Mucosa of descending colon (tissue), 3 donors: ENCODE data around the gene LRRC58. TPM values are rescaled to one million over a fixed set of nuclear protein-coding genes. Genes with fewer than 3 reads are reported as not detected.

Experiments used
- ATAC-seq: fragments of 200-7000 bp; cut with Tn5 transposase; one replicate; pipeline ENCODE4 v1.9.1; 2020; ENCODE audit warnings: mild to moderate bottlenecking, moderate library complexity
- DNase-seq, 3 donors: peaks; one replicate each; pipeline ENCODE4 v3.0.0-alpha.2; 2020
- H3K36me3 ChIP-seq: fragments of 200-600 bp; one replicate; pipeline ENCODE4 v1.8.0; 2021; ENCODE audit warnings: low read depth, mild to moderate bottlenecking
- H3K4me1 ChIP-seq: fragments of 200-600 bp; one replicate; pipeline ENCODE4 v1.8.0; 2021; ENCODE audit warnings: low read depth, mild to moderate bottlenecking
- H3K4me3 ChIP-seq: fragments of 200-600 bp; one replicate; pipeline ENCODE4 v1.8.0; 2021; ENCODE audit warnings: mild to moderate bottlenecking
- H3K9me3 ChIP-seq: fragments of 200-600 bp; one replicate; pipeline ENCODE4 v1.8.0; 2021; ENCODE audit warnings: mild to moderate bottlenecking
- intact Hi-C, 2 donors: fragments of 100-400 bp; cut with DNase I in 1 of 2; cut with micrococcal nuclease in 1 of 2; formaldehyde crosslinking; loops; one replicate each; pipeline versions ENCODE4 v1.11.0 to v1.11.1; 2022; cut with DNase I, micrococcal nuclease
- total RNA-seq, 3 donors: library from RNA; stranded (reverse); fragmentation: NEBNext Ultra II Directional in 2 of 3; extraction: Animal tissue kit (Norgen Biotek cat#: 25700) in 2 of 3; gene quantifications; one replicate each; pipeline versions ENCODE4 v1.2.1 to v1.2.4, GENCODE V29; 2021 to 2023
- TF ChIP-seq, protein P1 (sequence below): fragments of 200-600 bp; IDR thresholded peaks from one replicate; pipeline ENCODE4 v1.8.0; 2022; ENCODE audit warnings: antibody characterized with exemption, mild to moderate bottlenecking
- donor health status: DM: no; HTN: no; CAD: no; lungs with moderate emphysema.
- donor health status: DM: no; HTN: no; CAD: no.
- donor health status: DM: no; HTN: yes; CAD: no.

LRRC58 gene
- total RNA-seq, 3 donors from 2014 or later = 10.5 to 28.2 (median 13.1) TPM

- no peak overlapping the region for H3K4me3 ChIP-seq
- no peaks in the 10 kb centered on the region for H3K4me1 ChIP-seq
- no peaks in the 10 kb centered on the region for H3K9me3 ChIP-seq
- DNase-seq (no peak), ATAC-seq (no peak)
- TF ChIP-seq, protein P1, sequence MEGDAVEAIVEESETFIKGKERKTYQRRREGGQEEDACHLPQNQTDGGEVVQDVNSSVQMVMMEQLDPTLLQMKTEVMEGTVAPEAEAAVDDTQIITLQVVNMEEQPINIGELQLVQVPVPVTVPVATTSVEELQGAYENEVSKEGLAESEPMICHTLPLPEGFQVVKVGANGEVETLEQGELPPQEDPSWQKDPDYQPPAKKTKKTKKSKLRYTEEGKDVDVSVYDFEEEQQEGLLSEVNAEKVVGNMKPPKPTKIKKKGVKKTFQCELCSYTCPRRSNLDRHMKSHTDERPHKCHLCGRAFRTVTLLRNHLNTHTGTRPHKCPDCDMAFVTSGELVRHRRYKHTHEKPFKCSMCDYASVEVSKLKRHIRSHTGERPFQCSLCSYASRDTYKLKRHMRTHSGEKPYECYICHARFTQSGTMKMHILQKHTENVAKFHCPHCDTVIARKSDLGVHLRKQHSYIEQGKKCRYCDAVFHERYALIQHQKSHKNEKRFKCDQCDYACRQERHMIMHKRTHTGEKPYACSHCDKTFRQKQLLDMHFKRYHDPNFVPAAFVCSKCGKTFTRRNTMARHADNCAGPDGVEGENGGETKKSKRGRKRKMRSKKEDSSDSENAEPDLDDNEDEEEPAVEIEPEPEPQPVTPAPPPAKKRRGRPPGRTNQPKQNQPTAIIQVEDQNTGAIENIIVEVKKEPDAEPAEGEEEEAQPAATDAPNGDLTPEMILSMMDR = no peak
- intact Hi-C loops = no loop called here
- no peaks in the 10 kb centered on the region for H3K36me3 ChIP-seq
Measured at GRCh38 chr3:120275618-120276017, 73.5 kb downstream of the LRRC58 start.

GRCh38 chr3:120274739-120275167 lies 74.4 kb downstream of the LRRC58 start:
- no peaks in the 10 kb centered on the region for H3K4me1 ChIP-seq
- no peak overlapping the region for H3K4me3 ChIP-seq
- no peak for ATAC-seq
- TF ChIP-seq, protein P1 = no peak
- no peaks in the 10 kb centered on the region for H3K36me3 ChIP-seq
- intact Hi-C loops = no loop called here
- H3K9me3 ChIP-seq = no peaks in the 10 kb centered on the region
- DNase-seq = peak in 1 of 3 donors; percentile 5

Other genes with a start within 250 kb of the LRRC58 start
- gene GPR156, start 64.1 kb downstream of the LRRC58 start, total RNA-seq = 1 to 10 TPM in 1 of 3 donors, under 1 TPM in 1, not detected in 1; 0.34 to 2.7 TPM
- 100 to 1,000 TPM in 2 of 3 donors, 10 to 100 TPM in 1; 28.1 to 246 (median 108) TPM for gene FSTL1, start 101.6 kb upstream of the LRRC58 start, total RNA-seq
- gene NDUFB4, start 247.0 kb upstream of the LRRC58 start, total RNA-seq = 100 to 1,000 TPM; 142 to 182 (median 157) TPM